Astrocyte of the cerebellum (primary cell): Measurements from ENCODE around the gene HPDL.

ENCODE experiments used
- DNase-seq: peaks from one replicate; pipeline ENCODE4 v3.0.0-alpha.2; 2011; ENCODE audit warnings: low read depth
- H3K4me3 ChIP-seq: 2 replicates; pipeline ENCODE4 v1.5.1; 2011; ENCODE audit warnings: mild to moderate bottlenecking, low read depth, low read length, moderate library complexity
- in situ Hi-C: cut with HindIII; loops from 2 replicates; pipeline ENCODE4 v1.10.0; 2017; ENCODE audit warnings: low sequenced_read_pairs
- TF ChIP-seq, protein P1 (sequence below): IDR thresholded peaks from 2 replicates; pipeline ENCODE4 v1.5.1; 2012; ENCODE audit warnings: low read length, low read depth, moderate library complexity, mild to moderate bottlenecking; ENCODE audit errors: missing control alignments

Gene HPDL

GRCh38 chr1:45332346-45332720, 5.6 kb downstream of the HPDL start:
- in situ Hi-C loops = no loop called here
- TF ChIP-seq, protein P1, sequence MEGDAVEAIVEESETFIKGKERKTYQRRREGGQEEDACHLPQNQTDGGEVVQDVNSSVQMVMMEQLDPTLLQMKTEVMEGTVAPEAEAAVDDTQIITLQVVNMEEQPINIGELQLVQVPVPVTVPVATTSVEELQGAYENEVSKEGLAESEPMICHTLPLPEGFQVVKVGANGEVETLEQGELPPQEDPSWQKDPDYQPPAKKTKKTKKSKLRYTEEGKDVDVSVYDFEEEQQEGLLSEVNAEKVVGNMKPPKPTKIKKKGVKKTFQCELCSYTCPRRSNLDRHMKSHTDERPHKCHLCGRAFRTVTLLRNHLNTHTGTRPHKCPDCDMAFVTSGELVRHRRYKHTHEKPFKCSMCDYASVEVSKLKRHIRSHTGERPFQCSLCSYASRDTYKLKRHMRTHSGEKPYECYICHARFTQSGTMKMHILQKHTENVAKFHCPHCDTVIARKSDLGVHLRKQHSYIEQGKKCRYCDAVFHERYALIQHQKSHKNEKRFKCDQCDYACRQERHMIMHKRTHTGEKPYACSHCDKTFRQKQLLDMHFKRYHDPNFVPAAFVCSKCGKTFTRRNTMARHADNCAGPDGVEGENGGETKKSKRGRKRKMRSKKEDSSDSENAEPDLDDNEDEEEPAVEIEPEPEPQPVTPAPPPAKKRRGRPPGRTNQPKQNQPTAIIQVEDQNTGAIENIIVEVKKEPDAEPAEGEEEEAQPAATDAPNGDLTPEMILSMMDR = no peak
- no peak for DNase-seq
- no peak overlapping the region for H3K4me3 ChIP-seq

DNA sequence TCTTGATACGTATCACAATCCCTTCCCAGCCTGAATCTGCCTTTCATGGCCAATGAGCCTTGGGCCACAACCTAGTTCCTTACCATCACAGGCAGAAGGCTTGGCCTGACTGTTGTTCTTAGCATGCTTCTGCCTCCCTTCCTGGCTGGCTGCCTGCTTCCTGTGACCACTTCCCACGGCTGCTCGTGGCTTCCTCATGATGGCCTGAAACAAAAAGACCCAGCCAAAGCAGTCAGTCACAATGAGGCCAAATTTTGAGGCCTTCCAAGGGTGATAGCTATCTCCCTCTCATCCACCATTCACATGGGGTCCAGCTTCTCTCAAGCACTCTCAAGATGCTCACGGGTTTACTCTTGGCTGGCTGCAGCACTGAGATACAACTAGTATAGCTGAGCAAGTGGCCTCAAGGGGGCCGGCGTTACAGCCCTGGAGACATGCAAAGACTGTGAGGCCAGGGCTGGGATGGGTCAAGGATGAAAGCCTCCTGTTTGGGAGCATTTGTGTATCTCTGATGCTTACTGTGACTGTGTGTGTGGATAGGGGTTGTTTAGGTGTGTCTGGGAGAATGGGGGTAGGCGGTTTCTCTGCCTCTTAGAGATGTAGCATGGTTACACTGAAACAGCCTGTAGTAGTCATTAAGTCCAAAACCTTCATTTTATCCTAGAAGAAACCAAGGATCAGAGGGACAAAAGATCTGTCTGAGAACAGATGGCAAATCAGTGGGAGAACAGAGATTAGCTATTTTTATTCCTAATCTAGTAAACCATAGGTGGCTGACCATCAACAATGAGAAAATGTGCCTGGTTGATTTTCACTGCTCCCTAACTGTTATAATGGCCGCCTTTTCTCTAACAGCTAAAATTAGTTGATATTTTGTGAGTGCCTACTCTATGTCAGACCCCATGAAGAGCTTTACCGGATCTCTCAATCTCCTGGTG, 7.9 kb downstream of the HPDL start:
- in situ Hi-C loops = no loop called here
- TF ChIP-seq, protein P1 = peak; percentile 18

GRCh38 chr1:45335855-45336324, 9.2 kb downstream of the HPDL start:
- TF ChIP-seq, protein P1 = no peak
- in situ Hi-C loops = no loop called here
- H3K4me3 ChIP-seq = no peak overlapping the region
- no peak for DNase-seq

More for the DNA sequence above, 7.9 kb downstream of the HPDL start:
- H3K4me3 ChIP-seq = no peak overlapping the region
- no peak for DNase-seq

DNA sequence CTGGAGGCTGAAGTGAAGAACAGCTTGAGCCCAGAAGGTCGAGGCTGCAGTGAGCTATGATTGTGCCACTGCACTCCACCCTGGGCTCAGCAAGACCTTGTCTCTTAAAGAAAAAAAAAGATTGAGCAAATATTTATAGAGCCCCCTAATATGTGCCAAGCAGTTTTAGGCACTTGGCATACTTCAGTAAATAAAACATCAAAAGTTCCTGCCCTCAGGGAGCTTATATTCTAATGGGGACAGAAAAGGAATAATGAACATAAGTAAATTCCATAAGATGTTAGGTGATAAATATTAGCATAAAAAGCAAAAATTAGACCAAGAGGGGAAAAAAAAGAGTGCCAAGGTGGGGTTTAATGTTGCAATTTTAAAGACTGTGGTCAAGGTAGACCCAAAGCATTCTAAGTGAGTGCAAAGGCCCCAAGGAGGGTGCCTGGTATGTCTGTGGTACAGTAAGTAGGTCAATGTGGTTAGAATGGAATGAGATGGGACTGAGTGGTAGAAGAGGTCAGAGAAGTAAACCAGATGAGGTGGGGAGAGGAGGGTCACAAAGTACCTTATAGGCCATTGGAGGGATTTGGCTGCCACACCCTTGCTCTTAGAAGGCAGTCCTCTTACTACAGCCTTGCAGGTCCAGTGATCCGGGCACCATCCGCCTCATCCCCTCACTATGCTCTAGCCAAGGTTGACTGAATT, 11.1 kb downstream of the HPDL start:
- no peak for DNase-seq
- in situ Hi-C loops = no loop called here
- no peak overlapping the region for H3K4me3 ChIP-seq
- TF ChIP-seq, protein P1 = no peak

DNA sequence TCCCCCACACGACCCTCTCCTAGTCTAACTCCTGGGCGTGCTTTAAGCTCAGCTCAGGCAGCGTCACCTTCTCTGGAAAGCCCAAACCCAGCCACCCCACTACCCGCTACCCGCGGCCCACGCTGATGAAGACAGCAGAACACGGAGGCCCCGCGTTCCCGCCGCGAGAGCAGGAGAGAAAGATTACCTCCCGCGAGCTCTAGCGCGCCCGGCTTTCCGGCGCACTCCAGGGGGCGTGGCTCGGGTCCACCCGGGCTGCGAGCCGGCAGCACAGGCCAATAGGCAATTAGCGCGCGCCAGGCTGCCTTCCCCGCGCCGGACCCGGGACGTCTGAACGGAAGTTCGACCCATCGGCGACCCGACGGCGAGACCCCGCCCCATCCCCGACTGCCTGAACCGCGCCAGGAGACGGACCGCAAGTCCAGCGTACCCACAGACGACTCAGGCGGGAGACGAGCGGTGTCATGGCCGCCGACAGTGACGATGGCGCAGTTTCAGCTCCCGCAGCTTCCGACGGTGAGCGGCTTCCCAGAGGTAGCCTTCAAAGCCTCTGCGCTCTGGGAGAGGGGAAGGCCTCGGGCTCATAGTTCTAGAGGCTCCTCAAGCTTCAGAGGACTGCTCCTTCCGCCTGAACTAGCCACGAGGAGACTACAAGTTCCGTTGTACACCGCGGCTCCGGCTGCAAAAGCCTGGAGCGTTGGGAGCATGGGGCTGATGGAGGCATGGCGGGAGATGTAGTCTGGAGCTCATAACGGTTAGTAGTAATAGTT, 13.3 kb downstream of the HPDL start, which contains the start of the genes MUTYH and TOE1:
TSS of gene MUTYH (minus strand) at position 652 of the 770 bp plus-strand sequence. CDS start 5,935 bp downstream, outside the sequence.
TSS of gene TOE1 (plus strand) at position 382 of the 770 bp plus-strand sequence. CDS start at position 465, 83 bp downstream.
- in situ Hi-C loops = no loop called here
- DNase-seq = peak; percentile 82
- TF ChIP-seq, protein P1 = no peak
- peak within 1 kb of the TSS; percentile 58 for H3K4me3 ChIP-seq
